Measurements from ENCODE around the gene CDHR1.

Gene CDHR1

GRCh38 chr10:84226616-84227015, 32.3 kb downstream of the CDHR1 start:
- H3K27ac ChIP-seq = no peak overlapping the region
- TF ChIP-seq ZFX (IDR thresholded peaks at IDR 0.05) = no peak
- TF ChIP-seq CTCF (conservative IDR thresholded peaks at IDR 0.05) = no peak

GRCh38 chr10:84227810-84228209, 33.5 kb downstream of the CDHR1 start:
- TF ChIP-seq CTCF (conservative IDR thresholded peaks at IDR 0.05) (no peak), ZFX (IDR thresholded peaks at IDR 0.05) (no peak)
- no peak overlapping the region for H3K27ac ChIP-seq

GRCh38 chr10:84230359-84230758, 36.0 kb downstream of the CDHR1 start:
- TF ChIP-seq ZFX (IDR thresholded peaks at IDR 0.05) = no peak
- no peak for TF ChIP-seq CTCF (conservative IDR thresholded peaks at IDR 0.05)
- no peak overlapping the region for H3K27ac ChIP-seq

GRCh38 chr10:84232376-84232775, 38.0 kb downstream of the CDHR1 start:
- TF ChIP-seq CTCF (conservative IDR thresholded peaks at IDR 0.05) = no peak
- no peak for TF ChIP-seq ZFX (IDR thresholded peaks at IDR 0.05)
- no peak overlapping the region for H3K27ac ChIP-seq

- no peak overlapping the region for H3K27ac ChIP-seq
- TF ChIP-seq CTCF (conservative IDR thresholded peaks at IDR 0.05) (no peak), ZFX (IDR thresholded peaks at IDR 0.05) (no peak)
Measured at GRCh38 chr10:84233940-84234339, 39.6 kb downstream of the CDHR1 start.

GRCh38 chr10:84234479-84234878, 40.1 kb downstream of the CDHR1 start:
- TF ChIP-seq CTCF (conservative IDR thresholded peaks at IDR 0.05) = no peak
- no peak for TF ChIP-seq ZFX (IDR thresholded peaks at IDR 0.05)
- no peak overlapping the region for H3K27ac ChIP-seq

- no peak overlapping the region for H3K27ac ChIP-seq
- TF ChIP-seq CTCF (conservative IDR thresholded peaks at IDR 0.05) (no peak), ZFX (IDR thresholded peaks at IDR 0.05) (no peak)
Measured at GRCh38 chr10:84235096-84235495, 40.8 kb downstream of the CDHR1 start.
